CD4-positive, alpha-beta T cell treated with Interleukin-15 for 4 hours (primary cell): ENCODE measurements around the gene PARP16.
A peak's percentile ranks its signal among the peaks of the same experiment; 100 is the strongest.

Experiments used
- DNase-seq: peaks from one replicate; pipeline ENCODE4 v3.0.0-alpha.2; 2020; ENCODE audit warnings: low spot score

Gene PARP16

GRCh38 chr15:65311760-65312159, 25.1 kb upstream of the PARP16 start:
- DNase-seq: no peak

DNA sequence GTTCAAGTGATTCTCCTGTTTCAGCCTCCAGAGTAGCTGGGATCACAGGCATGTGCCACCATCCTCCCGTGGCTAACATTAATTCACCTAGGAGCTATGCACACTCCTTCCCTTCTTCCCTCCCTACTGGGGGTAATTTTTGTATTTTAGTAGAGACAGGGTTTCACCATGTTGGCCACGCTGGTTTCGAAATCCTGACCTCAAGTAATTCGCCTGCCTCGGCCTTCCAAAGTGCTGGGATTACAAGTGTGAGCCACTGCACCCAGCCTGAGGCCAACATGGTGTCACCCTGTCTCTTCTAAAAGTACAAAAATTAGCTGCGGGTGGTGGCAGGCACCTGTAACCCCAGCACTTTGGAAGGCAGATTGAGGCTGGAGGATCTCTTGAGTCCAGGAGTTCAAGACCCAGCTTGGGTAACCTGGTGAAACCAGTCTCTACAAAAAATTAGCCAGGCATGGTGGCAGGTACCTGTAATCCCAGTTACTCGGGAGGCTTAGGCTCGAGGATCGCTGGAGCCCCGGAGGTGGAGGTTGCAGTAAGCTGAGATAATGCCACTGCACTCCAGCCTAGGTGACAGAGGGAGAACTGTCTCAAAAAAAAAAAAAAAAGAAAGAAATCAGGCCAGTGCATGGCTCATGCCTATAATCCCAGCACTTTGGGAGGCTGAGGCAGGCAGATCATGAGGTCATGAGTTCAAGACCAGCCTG, 23.9 kb upstream of the PARP16 start:
- DNase-seq: no peak

DNA sequence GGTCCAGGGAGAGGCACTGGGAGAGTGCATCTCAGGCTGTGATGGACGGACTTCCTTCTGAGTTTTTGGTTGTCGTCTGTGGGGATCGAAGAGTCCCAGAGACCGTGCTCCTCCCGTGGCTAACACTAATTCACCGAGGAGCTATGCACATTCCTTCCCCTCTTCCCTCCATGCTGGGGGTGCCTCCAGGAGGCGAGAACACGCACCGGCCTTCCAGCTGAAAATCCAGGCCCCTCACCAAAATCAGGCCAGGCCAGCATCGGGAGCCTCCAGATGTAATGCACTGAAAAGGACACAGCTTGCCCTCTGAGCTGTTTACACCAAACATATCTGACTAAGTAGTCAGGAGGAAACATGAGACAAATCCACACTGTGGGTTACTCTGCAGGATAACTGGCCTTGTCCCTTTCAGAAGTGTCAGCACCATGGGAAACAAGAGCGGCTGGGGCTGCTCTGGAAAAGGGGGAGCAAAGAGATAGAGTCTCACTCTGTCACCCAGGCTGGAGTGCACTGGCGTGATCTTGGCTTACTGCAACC, 23.3 kb upstream of the PARP16 start:
- no peak for DNase-seq

GRCh38 chr15:65307978-65308377, 21.3 kb upstream of the PARP16 start:
- no peak for DNase-seq

GRCh38 chr15:65306551-65306950, 19.9 kb upstream of the PARP16 start:
- no peak for DNase-seq

- no peak for DNase-seq
Measured at GRCh38 chr15:65305776-65306175, 19.1 kb upstream of the PARP16 start.

DNA sequence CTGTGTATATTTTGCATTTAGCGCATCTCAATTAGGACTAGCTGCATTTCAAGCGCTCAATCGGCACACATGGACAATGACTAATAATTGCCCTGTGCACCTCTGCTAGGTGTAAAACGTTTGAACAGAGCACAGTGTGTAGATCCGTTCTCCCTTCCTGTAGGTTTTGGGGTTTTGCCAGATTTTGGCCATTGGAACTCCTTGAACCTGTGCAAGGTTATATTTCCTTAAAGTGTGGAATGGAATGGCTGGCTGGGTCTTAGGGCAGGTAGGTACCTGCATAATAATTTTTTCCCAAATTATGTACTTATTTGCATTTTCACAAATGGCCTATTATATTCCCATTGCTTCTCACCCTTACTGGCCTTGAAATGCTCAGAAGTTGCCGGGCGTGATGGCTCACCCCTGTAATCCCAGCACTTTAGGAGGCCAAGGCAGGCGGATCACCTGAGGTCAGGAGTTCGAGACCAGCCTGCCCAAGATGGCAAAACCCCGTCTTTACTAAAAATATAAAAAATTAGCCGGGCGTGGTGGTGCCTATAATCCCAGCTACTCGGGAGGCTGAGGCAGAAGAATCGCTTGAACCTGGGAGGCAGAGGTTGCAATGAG, 18.6 kb upstream of the PARP16 start:
- no peak for DNase-seq

- DNase-seq: peak; percentile 90
Measured at GRCh38 chr15:65304381-65305149, 17.9 kb upstream of the PARP16 start, which contains the start of gene RNU5B-1. TSS of gene RNU5B-1 (plus strand) at chr15:65304677.

GRCh38 chr15:65303687-65304380, 17.2 kb upstream of the PARP16 start:
- peak; percentile 16 for DNase-seq

GRCh38 chr15:65302061-65302460, 15.4 kb upstream of the PARP16 start:
- DNase-seq: no peak

GRCh38 chr15:65300924-65301441, 14.3 kb upstream of the PARP16 start:
- no peak for DNase-seq

- no peak for DNase-seq
Measured at GRCh38 chr15:65298731-65299130, 12.0 kb upstream of the PARP16 start.

GRCh38 chr15:65292938-65293518, 6.3 kb upstream of the PARP16 start:
- no peak for DNase-seq

- no peak for DNase-seq
Measured at GRCh38 chr15:65290228-65290627, 3.5 kb upstream of the PARP16 start.

DNA sequence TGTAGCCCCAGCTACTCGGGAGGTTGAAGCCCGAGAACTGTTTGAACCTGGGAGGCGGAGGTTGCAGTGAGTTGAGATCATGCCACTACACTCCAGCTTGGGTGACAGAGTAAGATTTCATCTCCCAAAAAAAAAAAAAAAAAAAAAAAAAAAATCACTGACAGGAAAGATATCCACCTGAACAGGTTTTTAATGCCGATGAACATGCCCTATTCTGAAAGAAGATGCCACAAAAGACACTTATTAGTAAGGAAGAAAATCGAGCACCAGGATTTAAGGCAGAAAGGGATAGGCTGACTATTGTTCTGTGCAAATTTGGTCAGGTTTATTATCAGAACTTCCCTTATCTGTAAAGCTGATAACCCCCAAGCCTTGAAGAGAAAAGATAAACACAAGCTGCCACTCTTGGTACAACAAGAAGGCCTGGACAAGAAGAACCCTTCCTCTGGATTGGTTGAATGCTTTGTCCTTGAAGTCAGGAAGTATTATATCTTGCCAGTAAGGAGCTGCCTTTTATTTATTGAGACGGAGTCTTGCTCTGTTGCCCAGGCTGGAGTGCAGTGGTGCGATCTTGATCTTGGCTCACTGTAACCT, 2.7 kb upstream of the PARP16 start:
- DNase-seq: no peak

DNA sequence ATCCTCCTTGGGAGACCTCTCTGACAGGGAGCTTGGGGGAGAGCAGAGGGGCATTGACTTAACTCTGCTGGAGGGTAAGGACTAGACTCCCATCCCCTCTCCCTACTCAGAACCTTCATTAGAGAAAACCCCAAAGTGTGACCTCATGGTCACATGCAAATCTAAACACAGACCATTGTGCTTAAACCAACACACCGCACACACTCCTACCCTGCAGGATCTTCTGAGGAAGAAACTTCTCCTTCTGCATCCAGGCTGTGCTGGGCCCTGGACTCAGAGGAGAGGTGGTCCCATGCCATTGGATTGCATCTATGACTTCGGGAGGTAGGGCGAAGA, 805 bp upstream of the PARP16 start:
- DNase-seq: no peak

GRCh38 chr15:65286069-65286703, 497 bp downstream of the PARP16 start:
- peak; percentile 3 for DNase-seq

GRCh38 chr15:65285291-65286068, 1.2 kb downstream of the PARP16 start:
- no peak for DNase-seq

DNA sequence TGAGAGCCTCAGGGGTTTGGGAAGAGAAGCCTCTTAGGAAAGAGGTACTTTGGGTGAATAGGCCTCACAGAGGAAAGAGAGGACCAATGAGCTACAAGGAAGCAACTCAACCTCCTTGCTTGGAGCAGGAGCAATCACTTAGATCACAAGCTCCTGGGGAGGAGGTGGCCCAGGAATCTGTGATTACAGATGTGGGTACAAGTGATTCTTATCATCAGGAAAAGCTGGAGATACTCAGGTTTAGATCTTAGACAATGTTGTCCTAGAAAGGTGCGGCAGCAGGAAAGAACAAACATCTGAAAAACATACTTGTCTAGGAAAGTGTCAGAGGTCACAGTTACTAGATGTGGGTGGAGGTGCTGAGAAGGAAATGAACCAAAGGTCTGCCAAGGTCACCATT, 8.2 kb downstream of the PARP16 start:
- DNase-seq: no peak

DNA sequence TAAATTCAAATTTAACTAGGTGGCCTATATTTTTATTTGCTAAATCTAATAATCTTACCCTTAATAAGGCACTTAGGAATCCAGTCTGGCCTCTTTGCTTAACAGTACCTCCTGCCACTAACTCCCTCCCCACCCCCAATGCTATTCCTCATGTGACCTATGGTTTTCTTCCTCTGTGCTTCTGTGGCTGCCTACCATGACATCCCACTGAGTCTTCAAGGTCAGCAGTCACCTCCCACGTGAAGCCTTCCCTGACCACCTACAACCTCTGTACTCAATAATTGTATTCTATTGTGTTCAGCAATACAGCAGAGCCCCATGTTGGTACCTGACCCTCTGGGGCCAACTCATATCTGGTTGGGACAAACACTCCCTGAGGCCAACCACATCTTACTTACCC, 9.7 kb downstream of the PARP16 start:
- no peak for DNase-seq
